Measurements from ENCODE around the gene TNP1. TPM values are rescaled to one million over a fixed set of nuclear protein-coding genes. Genes with fewer than 3 reads are reported as not detected.

Gene TNP1
- total RNA-seq, 1 experiment from 2014 or later = not detected

- Histone ChIP-seq H3K27me3 (replicated peaks) (no peaks in the 10 kb centered on the region), H3K36me3 (no peaks in the 10 kb centered on the region), H3K4me3 (no peak overlapping the region), H3K9me3 (replicated peaks) (no peaks in the 10 kb centered on the region), H3K4me1 (replicated peaks) (no peaks in the 10 kb centered on the region), H3K27ac (no peak overlapping the region)
- no peak for DNase-seq (ENCODE audit: low read depth in 1 of 2, low spot score in 2 of 2)
Observed at GRCh38 chr2:216810399-216811160, 49.3 kb downstream of the TNP1 start.

Other genes with a start within 250 kb of the TNP1 start
- 0.32 and 0.60 TPM in 2 replicates for gene IGFBP2, start 226.6 kb downstream of the TNP1 start, total RNA-seq (2014; rRNA removed; shearing (Covaris generic))
- gene IGFBP5, start 164.5 kb downstream of the TNP1 start, total RNA-seq (2014; rRNA removed; shearing (Covaris generic)) = 0.03 TPM in 1 of 2 replicates, not detected in the other